GM19468 (cell line): ENCODE measurements around the gene MFSD6L.

Experiments used
- ATAC-seq: cut with Tn5 transposase; IDR thresholded peaks from one replicate; pipeline ENCODE4 v1.9.1; 2021; ENCODE audit warnings: mild to moderate bottlenecking, moderate library complexity, moderate number of reproducible peaks; ENCODE audit not compliant: unreplicated experiment; ENCODE audit errors: extremely low read depth

MFSD6L gene

GRCh38 chr17:8749616-8750015 lies 49.5 kb downstream of the MFSD6L start:
- no peak for ATAC-seq

GRCh38 chr17:8747742-8748141 lies 51.4 kb downstream of the MFSD6L start:
- no peak for ATAC-seq
